H1 (cell line): ENCODE data around the gene TJP2. TPM values are rescaled to one million over a fixed set of nuclear protein-coding genes. Genes with fewer than 3 reads are reported as not detected.

Source experiments
- ASH2L ChIP-seq: fragments of 200-600, 300-600 bp; sonication (generic); IDR thresholded peaks from one replicate; pipeline ENCODE4 v1.7.1; 2017; ENCODE audit warnings: low read length
- ATF2 ChIP-seq: IDR thresholded peaks from 2 replicates; pipeline ENCODE4 v1.6.1; 2012; ENCODE audit warnings: low read length, inconsistent platforms
- BRCA1 ChIP-seq: IDR thresholded peaks from 2 replicates; pipeline ENCODE4 v1.6.1; 2012; ENCODE audit warnings: low read depth, low read length, improper control_type of control experiment
- CBX5 ChIP-seq: fragments of 300-800, 300-1000 bp; sonication (generic); IDR thresholded peaks from 2 replicates; pipeline ENCODE4 v1.7.1; 2016; ENCODE audit warnings: antibody characterized with exemption, low read length, low read depth
- CEBPB ChIP-seq: IDR thresholded peaks from 2 replicates; pipeline ENCODE4 v1.6.1; 2012; ENCODE audit warnings: low read depth, low read length
- CHD1 ChIP-seq: IDR thresholded peaks from 2 replicates; pipeline ENCODE4 v1.6.1; 2012; ENCODE audit warnings: low read depth, low read length, improper control_type of control experiment
- CHD2 ChIP-seq: IDR thresholded peaks from 2 replicates; pipeline ENCODE4 v1.6.1; 2012; ENCODE audit warnings: low read length, improper control_type of control experiment
- CREB1 ChIP-seq: IDR thresholded peaks from 2 replicates; pipeline ENCODE4 v1.6.1; 2012; ENCODE audit warnings: inconsistent platforms
- FOSL1 ChIP-seq: IDR thresholded peaks from 2 replicates; pipeline ENCODE4 v1.6.1; 2011; ENCODE audit warnings: mild to moderate bottlenecking, low read depth, low read length, moderate library complexity; ENCODE audit not compliant: insufficient read depth
- HDAC6 ChIP-seq: IDR thresholded peaks from one replicate; pipeline ENCODE4 v1.7.1; 2012; ENCODE audit warnings: low read depth, mild to moderate bottlenecking, inconsistent platforms, low read length, moderate library complexity
- JUND ChIP-seq: IDR thresholded peaks from 2 replicates; pipeline ENCODE4 v1.6.1; 2011; ENCODE audit warnings: mild to moderate bottlenecking, improper control_type of control experiment, low read length
- KDM4A ChIP-seq: IDR thresholded peaks from one replicate; pipeline ENCODE4 v1.7.1; 2012; ENCODE audit warnings: low read depth, mild to moderate bottlenecking, moderate library complexity, low read length, inconsistent platforms; ENCODE audit not compliant: severe bottlenecking
- KDM5A ChIP-seq: fragments of 200-600 bp; IDR thresholded peaks from 2 replicates; pipeline ENCODE4 v1.7.1; 2012; ENCODE audit warnings: mild to moderate bottlenecking, low read length, inconsistent platforms, mixed read lengths
- MAFK ChIP-seq: IDR thresholded peaks from 2 replicates; pipeline ENCODE4 v1.6.1; 2012; ENCODE audit warnings: low read depth, mild to moderate bottlenecking, improper control_type of control experiment, low read length
- NANOG ChIP-seq: IDR thresholded peaks from 2 replicates; pipeline ENCODE4 v1.6.1; 2011; ENCODE audit warnings: low read length, low read depth, mild to moderate bottlenecking, inconsistent platforms; ENCODE audit not compliant: insufficient read depth, poor library complexity, severe bottlenecking
- NRF1 ChIP-seq: IDR thresholded peaks from 2 replicates; pipeline ENCODE4 v1.6.1; 2011; ENCODE audit warnings: mild to moderate bottlenecking, low read depth, low read length, improper control_type of control experiment
- POLR2AphosphoS5 ChIP-seq: IDR thresholded peaks from 2 replicates; pipeline ENCODE4 v1.6.1; 2011; ENCODE audit warnings: low read depth, low read length
- POU5F1 ChIP-seq: IDR thresholded peaks from 2 replicates; pipeline ENCODE4 v1.6.1; 2011; ENCODE audit warnings: low read depth, mild to moderate bottlenecking, low read length, moderate library complexity
- RNF2 ChIP-seq: fragments of 200-900, 300-1000 bp; sonication (generic); IDR thresholded peaks from 2 replicates; pipeline ENCODE4 v1.7.1; 2016; ENCODE audit warnings: borderline replicate concordance, low read depth, mild to moderate bottlenecking, antibody characterized with exemption, low read length; ENCODE audit not compliant: poor library complexity, severe bottlenecking; ENCODE audit errors: missing control alignments
- SAP30 ChIP-seq: fragments of 300-600 bp; sonication (generic); IDR thresholded peaks from 2 replicates; pipeline ENCODE4 v1.7.1; 2012; ENCODE audit warnings: low read length, moderate library complexity, mild to moderate bottlenecking, inconsistent platforms; ENCODE audit not compliant: insufficient read depth, insufficient replicate concordance
- SIN3A ChIP-seq, 2 experiments: IDR thresholded peaks in 1 of 2; conservative IDR thresholded peaks in 1 of 2; 2 replicates each; pipeline ENCODE4 v1.6.1; 2011 to 2012; ENCODE audit warnings: low read length in 2 of 2, improper control_type of control experiment in 1 of 2, low read depth in 1 of 2, mild to moderate bottlenecking in 1 of 2
- SIRT6 ChIP-seq: IDR thresholded peaks from one replicate; pipeline ENCODE4 v1.7.1; 2012; ENCODE audit warnings: low read length, inconsistent platforms
- SP4 ChIP-seq: IDR thresholded peaks from 2 replicates; pipeline ENCODE4 v1.6.1; 2012; ENCODE audit warnings: low read length, inconsistent platforms
- YY1 ChIP-seq: IDR thresholded peaks from 2 replicates; pipeline ENCODE4 v1.6.1; 2011; ENCODE audit warnings: low read depth, mild to moderate bottlenecking, low read length
- polyA plus RNA-seq, 7 experiments: library from polyadenylated mRNA; depleted of rRNA in 3 of 7; stranded (reverse) in 5 of 7; unstranded in 2 of 7; fragments of >200 nt in 5 of 7; fragments of 200-250 nt in 2 of 7; gene quantifications; 1 replicate in 5 of 7; 2 replicates in 1 of 7; 4 replicates in 1 of 7; pipeline versions ENCODE4 v1.2.1 to v1.2.3, GENCODE V29; 2011 to 2013; ENCODE audit warnings: missing spikeins in 2 of 7, mixed read lengths in 2 of 7
- total RNA-seq: library from RNA; stranded (reverse); fragmentation: NEBNext Ultra II Directional; extraction: Animal tissue kit (Norgen Biotek cat#: 25700); gene quantifications from 2 replicates; pipeline ENCODE4 v1.2.1, GENCODE V29; 2021

The TJP2 gene
- total and polyA plus RNA-seq, 2 of the 8 experiments (the other 6 are each of a cell fraction or from before 2014, with no cell fraction given), result 54.9 to 137 TPM

- TF ChIP-seq KDM5A (no peak), SP4 (no peak), FOSL1 (no peak), BRCA1 (no peak), CHD1 (no peak), CREB1 (0 out of 2 replicates have a peak, but pooled peaks have one; percentile 11), HDAC6 (no peak), JUND (peak; percentile 28; the same call in 1 of the 2 replicates), CEBPB (no peak), SIN3A (conservative IDR thresholded peaks at IDR 0.05 in 1 of 2, IDR thresholded peaks at IDR 0.05 in 1 of 2; ENCODE audit: low read depth in 1 of 2, low read length in 2 of 2) (0 out of 4 replicates have a peak, but pooled peaks of 1 of the 2 experiments have one; percentile 24), KDM4A (peak; percentile 61), CHD2 (no peak), CBX5 (no peak), ASH2L (peak; percentile 84), POU5F1 (no peak), SIRT6 (no peak), ATF2 (no peak), MAFK (no peak), RNF2 (no peak), NRF1 (no peak), POLR2AphosphoS5 (peak; percentile 53), SAP30 (no peak), NANOG (no peak), YY1 (no peak)
These were observed at the start of gene TJP2 (continued) for GRCh38 chr9:69173891-69174615.
